Keratinocyte (primary cell): Measurements from ENCODE around the gene KCNN4. TPM values are rescaled to one million over a fixed set of nuclear protein-coding genes. Genes with fewer than 3 reads are reported as not detected.

ENCODE experiments used
- DNase-seq: peaks from one replicate; pipeline ENCODE4 v3.0.0-alpha.2; 2011; ENCODE audit warnings: low read depth, missing footprints, low spot score
- FAIRE-seq: peaks from 2 replicates; lab custom pipeline; 2011; peaks lifted over from hg19 to GRCh38; lab: Jason Lieb, UNC
- H2AFZ ChIP-seq: 2 replicates; pipeline ENCODE4 v1.6.0; 2012; ENCODE audit warnings: low read length, control low read depth, inconsistent platforms; ENCODE audit not compliant: control insufficient read depth
- H3K27ac ChIP-seq: 2 replicates; pipeline ENCODE4 v1.5.1; 2011; ENCODE audit warnings: low read length; ENCODE audit not compliant: control insufficient read depth, insufficient read depth
- H3K27me3 ChIP-seq: 3 replicates; pipeline ENCODE4 v1.6.0; 2011; ENCODE audit warnings: low read length; ENCODE audit not compliant: control insufficient read depth, insufficient read depth; ENCODE audit errors: extremely low read depth
- H3K36me3 ChIP-seq, 2 experiments: 2 replicates in 1 of 2; 3 replicates in 1 of 2; pipeline ENCODE4 v1.5.1; 2011; ENCODE audit warnings: low read length in 2 of 2, mild to moderate bottlenecking in 1 of 2; ENCODE audit not compliant: control insufficient read depth in 2 of 2, insufficient read depth in 2 of 2; ENCODE audit errors: extremely low read depth in 1 of 2
- H3K4me1 ChIP-seq: 3 replicates; pipeline ENCODE4 v1.5.1; 2011; ENCODE audit warnings: low read length; ENCODE audit not compliant: control insufficient read depth, insufficient read depth; ENCODE audit errors: extremely low read depth
- H3K4me2 ChIP-seq: 3 replicates; pipeline ENCODE4 v1.6.0; 2011; ENCODE audit warnings: low read depth, low read length; ENCODE audit not compliant: control insufficient read depth, insufficient read depth; ENCODE audit errors: extremely low read depth
- H3K4me3 ChIP-seq, 3 experiments: fragments of 200-600 bp in 1 of 3; sonication (generic) in 1 of 3; 2 replicates in 2 of 3; 3 replicates in 1 of 3; pipeline ENCODE4 v1.5.1; 2011 to 2016; ENCODE audit warnings: low read length in 3 of 3, mild to moderate bottlenecking in 3 of 3, control low read depth in 2 of 3, inconsistent platforms in 1 of 3, low read depth in 1 of 3, mixed read lengths in 1 of 3, mixed run types in 1 of 3, moderate library complexity in 1 of 3; ENCODE audit not compliant: control insufficient read depth in 2 of 3, insufficient read depth in 2 of 3; ENCODE audit errors: extremely low read depth in 1 of 3
- H3K79me2 ChIP-seq: 2 replicates; pipeline ENCODE4 v1.6.0; 2012; ENCODE audit warnings: low read length; ENCODE audit not compliant: control insufficient read depth, insufficient read depth
- H3K9ac ChIP-seq: 3 replicates; pipeline ENCODE4 v1.6.0; 2011; ENCODE audit warnings: low read length; ENCODE audit not compliant: control insufficient read depth, insufficient read depth; ENCODE audit errors: extremely low read depth
- H3K9me1 ChIP-seq: 3 replicates; pipeline ENCODE4 v1.6.0; 2011; ENCODE audit warnings: low read length; ENCODE audit not compliant: control insufficient read depth, insufficient read depth; ENCODE audit errors: extremely low read depth
- H3K9me3 ChIP-seq: 2 replicates; pipeline ENCODE4 v1.5.1; 2012; ENCODE audit warnings: low read depth, low read length; ENCODE audit not compliant: control insufficient read depth
- H4K20me1 ChIP-seq: 3 replicates; pipeline ENCODE4 v1.6.0; 2011; ENCODE audit warnings: low read length; ENCODE audit not compliant: control insufficient read depth, insufficient read depth; ENCODE audit errors: extremely low read depth
- CTCF ChIP-seq, 3 experiments: IDR thresholded peaks in 1 of 3; conservative IDR thresholded peaks in 1 of 3; optimal IDR thresholded peaks in 1 of 3; 2 replicates in 2 of 3; 3 replicates in 1 of 3; pipeline versions ENCODE3 to v1.5.1; 2011; ENCODE audit warnings: low read length in 3 of 3, mild to moderate bottlenecking in 3 of 3, moderate library complexity in 2 of 3, control low read depth in 1 of 3, inconsistent platforms in 1 of 3; ENCODE audit not compliant: insufficient read depth in 2 of 3; ENCODE audit errors: extremely low read depth in 1 of 3
- EZH2 ChIP-seq: IDR thresholded peaks from one replicate; pipeline ENCODE4 v1.6.1; 2012; ENCODE audit warnings: inconsistent platforms, mild to moderate bottlenecking, low read length, moderate library complexity
- dilution Hi-C: fragments of 300-500 bp; cut with MboI; formaldehyde crosslinking; loops from one replicate; pipeline ENCODE4 v1.7.0; 2020; ENCODE audit warnings: low sequenced_read_pairs; ENCODE audit not compliant: extremely low pct_ligation_motif_present
- polyA plus RNA-seq, 5 experiments: library from polyadenylated mRNA; depleted of rRNA in 3 of 5; stranded (reverse) in 3 of 5; stranded (forward) in 1 of 5; unstranded in 1 of 5; fragments of >200 nt; gene quantifications; 1 replicate in 1 of 5; 2 replicates in 3 of 5; 3 replicates in 1 of 5; pipeline versions ENCODE4 v1.2.1 to v1.2.3, GENCODE V29; 2011 to 2012; ENCODE audit warnings: missing spikeins in 2 of 5, low read depth in 1 of 5, low replicate concordance in 1 of 5

The KCNN4 gene
- polyA plus RNA-seq, 1 donor (not counting 4 experiments of a cell fraction or from before 2014, with no cell fraction given), result 9.8 TPM

GRCh38 chr19:43798546-43799409 is 18.0 kb upstream of the KCNN4 start:
- Histone ChIP-seq H4K20me1 (no peaks in the 10 kb centered on the region), H3K4me3 (peak overlapping the region; percentile 44 to 82 (median 47)), H3K9me1 (no peaks in the 10 kb centered on the region), H3K9me3 (no peaks in the 10 kb centered on the region), H3K9ac (peak overlapping the region; percentile 67), H3K4me1 (peaks cover 13% of the 10 kb centered on the region), H3K27ac (peak overlapping the region; percentile 39), H3K4me2 (peak overlapping the region; percentile 76), H2AFZ (peak overlapping the region; percentile 87), H3K79me2 (no peaks in the 10 kb centered on the region), H3K36me3 (no peaks in the 10 kb centered on the region), H3K27me3 (no peaks in the 10 kb centered on the region)
- DNase-seq (peak; percentile 72), FAIRE-seq (peak; percentile 84)
- dilution Hi-C loops, result no loop called here
- TF ChIP-seq EZH2, result no peak
- no peak for TF ChIP-seq CTCF (optimal IDR thresholded peaks at IDR 0.05 in 1 of 3, IDR thresholded peaks at IDR 0.05 in 1 of 3, conservative IDR thresholded peaks at IDR 0.05 in 1 of 3; ENCODE audit: extremely low read depth in 1 of 3, insufficient read depth in 2 of 3, low read length in 3 of 3)

GRCh38 chr19:43798026-43798545 is 17.3 kb upstream of the KCNN4 start:
- H3K4me2 ChIP-seq, result peak overlapping the region; percentile 76
- TF ChIP-seq EZH2 (no peak), CTCF (optimal IDR thresholded peaks at IDR 0.05 in 1 of 3, IDR thresholded peaks at IDR 0.05 in 1 of 3, conservative IDR thresholded peaks at IDR 0.05 in 1 of 3; ENCODE audit: extremely low read depth in 1 of 3, insufficient read depth in 2 of 3, low read length in 3 of 3) (no peak)
- H3K79me2 ChIP-seq, result no peaks in the 10 kb centered on the region
- no peaks in the 10 kb centered on the region for H3K9me1 ChIP-seq
- FAIRE-seq (no peak), DNase-seq (no peak)
- H3K4me1 ChIP-seq, result peaks cover 13% of the 10 kb centered on the region
- H3K9ac ChIP-seq, result peak overlapping the region; percentile 67
- dilution Hi-C loops, result no loop called here
- no peak overlapping the region for H3K27ac ChIP-seq
- no peaks in the 10 kb centered on the region for H4K20me1 ChIP-seq
- no peaks in the 10 kb centered on the region for H3K36me3 ChIP-seq
- H3K4me3 ChIP-seq, result peak overlapping the region; percentile 44 to 82 (median 47)
- no peaks in the 10 kb centered on the region for H3K9me3 ChIP-seq
- H2AFZ ChIP-seq, result peak overlapping the region; percentile 87
- no peaks in the 10 kb centered on the region for H3K27me3 ChIP-seq
